Kidney (tissue), 14 donors: ENCODE data around the gene NUTF2. TPM values are rescaled to one million over a fixed set of nuclear protein-coding genes. Genes with fewer than 3 reads are reported as not detected.

Source experiments
- DNase-seq, 5 donors: peaks; one replicate each; pipeline ENCODE4 v3.0.0-alpha.2; 2013 to 2020
- FAIRE-seq: peaks from 2 replicates; lab custom pipeline; 2012; peaks lifted over from hg19 to GRCh38; lab: Jason Lieb, UNC
- H3K27ac ChIP-seq, 2 donors: one replicate each; pipeline ENCODE4 v1.7.0; 2013; ENCODE audit warnings: low read depth in 2 of 2, low read length in 2 of 2, inconsistent platforms in 1 of 2
- H3K27me3 ChIP-seq: one replicate; pipeline ENCODE4 v1.7.1; 2013; ENCODE audit warnings: low read length, inconsistent platforms; ENCODE audit not compliant: control insufficient read depth, insufficient read depth
- H3K36me3 ChIP-seq, 3 donors: one replicate each; pipeline versions ENCODE4 v1.7.0 to v1.7.1; 2013; ENCODE audit warnings: low read length in 3 of 3, control low read depth in 1 of 3, inconsistent platforms in 1 of 3; ENCODE audit not compliant: insufficient read depth in 3 of 3, control insufficient read depth in 2 of 3
- H3K4me1 ChIP-seq, 3 donors: one replicate each; pipeline versions ENCODE4 v1.7.0 to v1.7.1; 2013; ENCODE audit warnings: low read length in 3 of 3, inconsistent platforms in 1 of 3, low read depth in 1 of 3; ENCODE audit not compliant: control insufficient read depth in 2 of 3, insufficient read depth in 2 of 3
- H3K4me3 ChIP-seq, 3 donors: one replicate each; pipeline versions ENCODE4 v1.7.0 to v1.8.1; 2013; ENCODE audit warnings: low read length in 3 of 3, control low read depth in 1 of 3, inconsistent platforms in 1 of 3
- H3K9ac ChIP-seq, 3 donors: one replicate each; pipeline versions ENCODE4 v1.7.0 to v1.7.1; 2013; ENCODE audit warnings: low read length in 3 of 3, control low read depth in 1 of 3, inconsistent platforms in 1 of 3
- H3K9me3 ChIP-seq, 3 donors: one replicate each; pipeline versions ENCODE4 v1.7.0 to v1.7.1; 2013; ENCODE audit warnings: low read length in 3 of 3, control low read depth in 1 of 3, inconsistent platforms in 1 of 3; ENCODE audit not compliant: control insufficient read depth in 2 of 3, insufficient read depth in 1 of 3
- intact Hi-C: fragments of 100-400 bp; cut with DNase I; formaldehyde crosslinking; loops from one replicate; pipeline ENCODE4 v1.11.1; 2022
- polyA plus RNA-seq: library from polyadenylated mRNA; stranded (reverse); fragments of 350-450 nt; fragmentation: Illumina TruSeq; extraction: RNeasy Lipid Tissue Mini Kit (QIAGEN cat#74804); gene quantifications from one replicate; pipeline ENCODE4 v1.2.3, GENCODE V29; 2014; ENCODE audit warnings: low read depth, low replicate concordance; ENCODE audit not compliant: insufficient read depth
- total RNA-seq: library from RNA; stranded (reverse); fragmentation: NEBNext Ultra II Directional; extraction: Animal tissue kit (Norgen Biotek cat#: 25700); gene quantifications from one replicate; pipeline ENCODE4 v1.2.1, GENCODE V29; 2021
- TF ChIP-seq, protein P1 (sequence below): IDR thresholded peaks from 3 replicates; pipeline ENCODE4 v1.5.1; 2012; ENCODE audit warnings: mild to moderate bottlenecking, moderate library complexity, borderline replicate concordance; ENCODE audit not compliant: insufficient read depth; ENCODE audit errors: extremely low read depth
- donor health status: control.
- donor health status: control.
- donor health status: control.
- donor health status: control.
- donor health status: control.
- donor health status: DM: yes; HTN: yes; CAD: no.
- donor health status: Normal renal cell carcinoma (clear cell type).

The NUTF2 gene
- total and polyA plus RNA-seq, 2 donors from 2014 or later: 76.4 to 107 TPM

DNA sequence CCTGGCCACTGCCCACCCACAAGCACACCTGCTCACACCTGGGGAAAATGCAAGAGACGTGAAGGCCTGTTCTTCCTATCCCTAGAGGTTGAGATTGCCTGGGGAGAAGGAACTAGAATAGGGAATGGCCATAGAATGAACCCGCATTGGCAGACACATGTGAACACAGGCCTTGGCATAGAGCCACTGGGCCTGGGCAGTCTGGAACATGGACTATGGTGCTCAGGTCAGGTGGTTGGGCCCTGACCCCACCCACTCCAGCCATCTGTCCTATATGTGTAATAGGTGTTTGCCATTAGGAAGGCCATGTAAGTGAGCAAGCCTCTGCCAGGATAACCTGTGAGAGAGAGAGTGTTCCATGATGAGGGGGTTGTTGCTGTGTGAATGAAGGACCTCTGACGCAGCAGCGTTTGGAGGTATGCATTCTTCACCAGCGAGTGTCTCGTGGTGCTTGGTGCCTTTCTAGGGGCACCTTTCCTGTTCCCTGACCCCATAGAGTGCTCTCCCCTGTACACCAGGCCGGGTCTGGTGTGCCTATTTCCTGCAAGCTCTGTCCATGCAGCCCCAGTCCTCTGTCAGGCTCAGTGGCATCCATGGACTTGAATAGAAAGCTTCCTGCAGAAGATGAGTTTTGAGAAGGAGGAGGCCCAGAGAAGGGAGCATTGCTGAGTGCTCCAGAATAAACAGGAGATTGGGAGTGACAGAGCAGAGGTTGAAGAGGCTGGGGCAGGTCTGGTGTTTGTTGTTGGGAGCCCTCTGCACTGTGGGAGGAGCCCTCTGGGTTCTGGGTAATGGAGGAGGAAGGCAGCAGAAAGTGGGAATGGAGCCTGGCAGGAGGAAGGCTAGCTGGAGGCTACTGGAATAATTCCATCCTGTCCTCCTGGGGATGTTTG is 69.3 kb downstream of the NUTF2 start:
- no peak overlapping the region for H3K4me3 ChIP-seq
- no peak for FAIRE-seq
- H3K27me3 ChIP-seq: no peaks in the 10 kb centered on the region
- intact Hi-C loops: no loop called here
- no peak overlapping the region for H3K9ac ChIP-seq
- TF ChIP-seq, protein P1, sequence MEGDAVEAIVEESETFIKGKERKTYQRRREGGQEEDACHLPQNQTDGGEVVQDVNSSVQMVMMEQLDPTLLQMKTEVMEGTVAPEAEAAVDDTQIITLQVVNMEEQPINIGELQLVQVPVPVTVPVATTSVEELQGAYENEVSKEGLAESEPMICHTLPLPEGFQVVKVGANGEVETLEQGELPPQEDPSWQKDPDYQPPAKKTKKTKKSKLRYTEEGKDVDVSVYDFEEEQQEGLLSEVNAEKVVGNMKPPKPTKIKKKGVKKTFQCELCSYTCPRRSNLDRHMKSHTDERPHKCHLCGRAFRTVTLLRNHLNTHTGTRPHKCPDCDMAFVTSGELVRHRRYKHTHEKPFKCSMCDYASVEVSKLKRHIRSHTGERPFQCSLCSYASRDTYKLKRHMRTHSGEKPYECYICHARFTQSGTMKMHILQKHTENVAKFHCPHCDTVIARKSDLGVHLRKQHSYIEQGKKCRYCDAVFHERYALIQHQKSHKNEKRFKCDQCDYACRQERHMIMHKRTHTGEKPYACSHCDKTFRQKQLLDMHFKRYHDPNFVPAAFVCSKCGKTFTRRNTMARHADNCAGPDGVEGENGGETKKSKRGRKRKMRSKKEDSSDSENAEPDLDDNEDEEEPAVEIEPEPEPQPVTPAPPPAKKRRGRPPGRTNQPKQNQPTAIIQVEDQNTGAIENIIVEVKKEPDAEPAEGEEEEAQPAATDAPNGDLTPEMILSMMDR: no peak
- no peak overlapping the region for H3K27ac ChIP-seq
- peaks cover 0 to 21% (median 17%) of the 10 kb centered on the region in 3 donors for H3K4me1 ChIP-seq
- no peaks in the 10 kb centered on the region for H3K9me3 ChIP-seq
- H3K36me3 ChIP-seq: peaks cover 0 to 16% (median 6%) of the 10 kb centered on the region in 3 donors
- DNase-seq: no peak

DNA sequence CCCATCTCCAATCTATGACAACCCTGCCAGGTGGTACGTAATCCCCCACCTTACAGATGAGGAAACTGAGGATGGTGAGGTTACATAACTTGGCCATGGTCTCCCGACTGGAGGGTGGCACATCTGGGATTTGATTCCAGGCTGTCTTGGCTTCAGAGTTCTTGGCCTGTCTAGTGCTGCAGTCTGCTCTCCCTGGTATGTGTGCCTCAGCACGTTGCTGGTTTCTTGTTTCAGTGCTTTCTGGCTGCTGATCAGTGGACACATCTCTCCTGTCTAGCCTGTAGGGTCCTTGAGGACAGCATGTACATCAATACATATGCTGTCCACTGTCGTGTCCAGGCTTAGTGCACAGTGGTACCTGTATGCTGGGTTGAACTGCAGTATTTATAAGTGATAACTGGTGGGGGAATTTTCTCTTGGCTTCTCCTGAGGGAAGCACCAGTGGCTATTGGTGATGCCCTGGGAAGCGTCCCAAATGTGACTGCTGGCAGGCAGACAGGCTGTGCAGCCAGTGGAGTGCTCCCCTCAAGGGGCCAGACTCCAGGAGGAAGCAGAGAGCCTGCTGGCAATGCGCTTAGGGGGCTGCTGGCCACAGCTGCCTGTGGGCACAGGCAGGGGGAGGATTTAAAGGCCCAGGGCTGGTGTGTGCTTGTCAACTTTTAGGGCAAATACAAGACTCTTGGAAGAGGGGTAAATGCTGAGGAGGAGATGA is 70.6 kb downstream of the NUTF2 start:
- no peak overlapping the region for H3K27ac ChIP-seq
- no peak for DNase-seq
- peaks cover 0 to 13% (median 0%) of the 10 kb centered on the region in 3 donors for H3K36me3 ChIP-seq
- FAIRE-seq: no peak
- intact Hi-C loops: no loop called here
- peaks cover 0 to 21% (median 17%) of the 10 kb centered on the region in 3 donors for H3K4me1 ChIP-seq
- H3K4me3 ChIP-seq: no peak overlapping the region
- H3K27me3 ChIP-seq: no peaks in the 10 kb centered on the region
- H3K9ac ChIP-seq: no peak overlapping the region
- TF ChIP-seq, protein P1: no peak
- H3K9me3 ChIP-seq: no peaks in the 10 kb centered on the region

DNA sequence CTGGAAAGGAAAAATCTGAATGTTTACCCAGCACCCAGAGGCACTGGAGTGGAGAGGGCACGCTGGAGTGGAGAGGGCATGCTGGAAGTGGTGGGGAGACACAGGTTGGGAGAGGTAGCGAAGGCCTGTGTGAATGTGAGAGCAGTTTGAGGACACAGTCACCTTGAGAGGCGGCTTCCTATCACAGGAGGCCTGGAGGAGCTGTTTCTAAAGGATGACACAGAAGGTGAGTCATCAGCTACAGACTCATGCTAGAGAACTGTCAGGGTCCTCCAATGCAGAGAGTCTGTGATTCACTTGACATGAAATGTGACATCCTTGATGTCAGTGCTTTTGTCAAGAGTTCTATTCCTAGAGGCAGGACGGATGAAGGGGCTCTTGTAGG is 71.1 kb downstream of the NUTF2 start:
- no peaks in the 10 kb centered on the region for H3K9me3 ChIP-seq
- FAIRE-seq: no peak
- intact Hi-C loops: no loop called here
- H3K4me1 ChIP-seq: peaks cover 0 to 21% (median 17%) of the 10 kb centered on the region in 3 donors
- no peaks in the 10 kb centered on the region for H3K27me3 ChIP-seq
- H3K36me3 ChIP-seq: peaks cover 0 to 13% (median 0%) of the 10 kb centered on the region in 3 donors
- H3K4me3 ChIP-seq: no peak overlapping the region
- TF ChIP-seq, protein P1: no peak
- H3K27ac ChIP-seq: no peak overlapping the region
- DNase-seq: no peak
- no peak overlapping the region for H3K9ac ChIP-seq
